NCI-H187 treated with DMSO at 0.1 percent for 48 hours (cell line): ENCODE results near the gene HS3ST4.
"Not testable (repeated sequence)": the region's sequence is repeated elsewhere in the genome, so short reads cannot be mapped to it uniquely, and the experiment has no call there.

ENCODE experiments used
- DNase-seq: peaks from one replicate; lab custom pipeline; 2025; lab: John Stamatoyannopoulos, UW

HS3ST4 gene

DNA sequence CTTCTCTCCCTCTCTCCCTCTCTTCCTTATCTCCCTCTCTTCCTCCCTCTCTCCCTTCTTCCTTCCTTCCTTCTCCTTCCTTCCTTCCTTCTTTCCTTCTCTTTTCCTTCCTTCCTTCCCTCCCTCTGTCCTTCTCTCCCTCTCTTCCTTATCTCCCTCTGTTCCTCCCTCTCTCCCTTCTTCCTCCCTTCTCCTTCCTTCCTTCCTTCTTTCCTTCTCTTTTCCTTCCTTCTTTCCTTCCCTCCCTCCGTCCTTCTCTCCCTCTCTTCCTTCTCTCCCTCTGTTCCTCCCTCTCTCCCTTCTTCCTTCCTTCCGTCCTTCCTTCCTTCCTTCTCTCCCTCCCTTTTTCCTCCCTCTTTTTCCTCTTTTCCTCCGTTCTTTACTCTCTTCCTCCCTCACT lies 38.6 kb downstream of the HS3ST4 start:
- DNase-seq, result no peak

DNA sequence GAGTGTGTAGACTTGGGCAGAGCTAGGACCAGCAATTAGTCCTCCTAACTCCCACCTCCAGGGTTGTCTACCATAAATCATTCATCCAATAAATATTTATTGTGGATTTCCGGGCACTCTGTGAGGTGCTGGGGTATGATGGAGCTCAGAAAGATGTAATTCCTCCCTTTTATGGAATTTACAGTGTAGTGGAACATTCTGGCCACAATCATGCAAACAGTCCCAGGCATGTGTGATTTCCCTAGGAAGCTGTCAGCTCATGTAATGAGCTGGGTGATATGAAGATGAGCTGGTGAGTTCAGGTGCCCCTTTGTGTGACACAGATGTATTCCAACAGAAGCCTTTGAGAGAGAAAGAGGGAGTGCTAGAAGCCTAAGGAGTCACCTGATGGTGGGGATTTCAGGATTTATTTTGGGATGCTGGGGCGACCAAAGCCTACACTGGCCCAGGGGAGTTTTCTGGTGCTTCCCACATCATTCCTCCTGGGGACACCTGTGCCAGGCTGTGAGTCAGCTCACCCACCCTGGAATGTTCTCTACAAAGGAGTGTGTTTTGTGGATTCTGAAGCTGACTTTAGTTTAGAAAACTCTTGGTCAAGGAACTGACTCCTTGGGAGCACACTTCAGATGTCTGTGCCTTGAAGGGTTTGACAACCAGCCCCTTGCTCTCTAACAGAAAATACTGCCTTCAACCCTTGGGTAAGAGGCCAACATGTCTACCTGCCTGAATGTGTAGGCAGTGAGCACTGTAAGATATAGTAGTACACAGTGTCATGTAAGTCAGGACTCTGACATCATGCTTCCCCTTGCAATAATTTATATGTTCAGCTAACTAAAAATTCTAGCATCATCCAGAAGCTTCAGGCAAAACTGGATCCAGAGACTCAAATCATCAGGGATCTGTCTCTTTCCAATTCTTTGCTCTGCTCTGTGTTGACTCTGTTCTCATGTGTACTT lies 42.9 kb downstream of the HS3ST4 start:
- DNase-seq, result no peak

DNA sequence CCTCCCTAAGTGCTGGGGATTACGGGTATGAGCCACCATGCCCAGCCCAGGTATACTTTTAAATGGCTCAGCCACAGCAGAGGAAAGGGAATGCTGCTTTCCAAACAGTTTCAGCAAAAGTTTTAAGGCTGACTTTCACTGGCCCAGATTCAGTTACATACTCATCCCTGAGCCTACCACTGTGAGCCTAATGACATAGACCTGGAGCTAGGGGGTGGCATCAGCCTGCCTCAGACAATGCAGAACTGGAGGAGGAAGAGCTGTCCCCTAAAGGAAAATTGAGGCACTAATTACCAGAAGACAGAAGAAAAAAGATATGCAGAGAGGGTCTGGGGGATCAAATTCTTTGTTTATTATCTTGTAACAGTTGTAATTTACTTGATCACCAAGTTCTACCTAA lies 43.9 kb downstream of the HS3ST4 start:
- no peak for DNase-seq

DNA sequence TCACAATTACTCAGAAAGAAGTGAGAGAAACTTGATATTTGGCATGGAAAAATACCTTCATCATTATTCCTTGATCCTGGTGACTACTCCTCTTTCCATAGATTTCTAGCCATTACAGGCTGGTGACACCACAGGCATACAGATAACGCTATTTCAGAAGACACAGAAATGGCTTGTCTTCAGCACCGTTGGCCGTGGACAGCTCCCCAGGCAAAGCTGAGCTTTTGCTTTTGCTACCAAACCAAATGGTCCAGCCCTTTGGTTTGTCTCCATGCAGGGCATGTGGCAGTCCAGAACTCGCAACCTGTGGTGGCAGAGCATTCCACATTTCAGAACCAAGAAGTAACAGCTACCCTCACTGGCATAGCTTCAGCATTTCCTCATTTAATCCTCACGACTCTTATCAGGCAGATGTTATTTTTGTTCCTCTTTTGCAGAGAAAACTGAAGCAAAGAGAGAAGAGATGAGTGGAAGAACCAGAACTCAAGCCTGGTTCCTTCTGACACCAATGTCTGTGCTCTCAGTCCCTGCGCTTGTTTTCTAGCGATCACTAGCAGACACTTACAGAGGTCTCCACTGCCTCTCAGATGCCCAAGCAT lies 55.5 kb downstream of the HS3ST4 start:
- no peak for DNase-seq

DNA sequence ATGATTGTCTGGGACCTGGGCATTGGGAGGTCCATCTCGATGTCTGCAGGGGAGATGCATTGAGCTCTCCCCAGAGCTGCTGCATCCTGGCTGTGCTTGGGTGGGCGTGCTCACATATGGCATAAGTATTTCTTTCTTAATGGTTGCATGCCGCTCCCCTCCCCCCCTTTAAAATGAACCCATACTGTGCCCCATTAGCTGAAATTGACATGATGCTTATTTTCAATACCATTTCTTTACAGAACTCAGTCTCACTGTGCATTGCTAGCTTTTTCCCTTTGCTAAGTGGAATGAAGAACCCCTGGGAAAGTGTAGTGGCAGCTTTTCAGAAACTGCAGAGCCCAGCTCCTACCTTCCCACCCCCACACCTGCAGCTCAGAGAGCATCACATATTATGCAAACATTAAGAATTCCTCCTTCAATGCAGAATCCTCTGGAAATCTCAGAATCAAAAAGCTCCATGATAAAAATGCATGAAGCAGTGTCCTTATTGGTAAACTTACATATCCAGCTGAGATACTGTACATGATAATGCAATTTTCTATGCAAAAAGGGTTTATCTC lies 56.4 kb downstream of the HS3ST4 start:
- DNase-seq, result no peak

DNA sequence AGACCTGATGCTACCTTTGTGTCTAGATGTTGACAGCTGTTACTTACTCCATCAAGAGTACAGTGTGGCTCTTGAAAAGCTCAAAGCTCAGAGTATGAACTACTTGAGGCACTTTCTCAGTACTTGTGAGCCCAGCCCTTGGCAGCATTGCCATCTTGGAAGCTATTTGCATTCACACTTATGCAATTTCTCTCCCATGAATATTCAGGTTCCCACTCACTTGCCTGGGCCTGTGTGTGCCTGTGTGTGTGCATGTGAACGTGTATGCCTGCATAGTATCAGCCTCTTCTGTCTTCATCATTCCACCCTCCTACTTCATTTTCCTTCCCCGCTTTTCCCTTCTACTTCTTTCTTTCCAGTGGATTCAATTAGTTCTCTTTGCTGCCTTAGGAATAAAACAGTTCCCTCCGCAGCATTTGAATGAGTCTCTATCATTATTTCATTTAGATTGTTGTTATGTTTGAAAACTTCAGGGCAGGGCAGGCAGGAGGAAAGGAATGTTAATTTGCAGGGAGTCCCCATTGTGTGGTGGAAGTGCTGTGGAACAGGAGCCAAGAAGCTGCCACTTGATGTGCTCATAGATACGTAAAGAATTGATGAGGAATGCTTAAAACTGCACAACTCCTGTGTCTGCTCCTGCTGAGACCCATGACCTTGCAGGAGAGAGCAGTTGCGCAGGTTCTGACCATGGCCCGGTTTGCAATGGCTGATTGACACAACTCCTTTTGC lies 58.9 kb downstream of the HS3ST4 start:
- DNase-seq, result no peak

DNA sequence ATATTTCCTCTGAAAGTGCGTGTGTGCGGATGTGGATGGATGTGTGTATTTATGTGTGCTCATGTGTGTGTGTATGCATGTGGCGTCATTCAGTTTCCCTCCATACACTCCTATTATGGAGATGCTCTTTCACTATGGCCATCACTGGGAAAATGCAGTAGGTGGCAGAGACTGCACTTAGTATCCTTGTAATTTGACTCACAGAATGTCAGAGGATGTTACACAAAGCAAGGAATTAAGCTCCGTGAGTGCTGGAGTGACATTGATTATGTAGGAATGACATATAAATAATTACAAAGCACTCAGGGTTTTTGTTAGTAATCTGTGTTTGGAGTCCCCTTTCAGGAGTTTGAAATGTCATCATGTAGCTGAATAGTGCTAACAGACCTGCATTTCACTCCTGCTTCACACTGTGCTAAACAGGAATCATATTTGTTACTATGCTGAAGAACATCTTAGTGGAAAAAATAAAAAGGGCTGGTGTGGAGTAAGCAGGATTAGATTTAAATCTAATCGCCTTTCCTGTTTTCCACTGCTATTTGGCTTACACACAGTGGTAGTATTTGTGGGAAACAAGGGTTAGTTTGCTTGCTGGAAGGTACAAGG lies 59.6 kb downstream of the HS3ST4 start:
- DNase-seq, result no peak

DNA sequence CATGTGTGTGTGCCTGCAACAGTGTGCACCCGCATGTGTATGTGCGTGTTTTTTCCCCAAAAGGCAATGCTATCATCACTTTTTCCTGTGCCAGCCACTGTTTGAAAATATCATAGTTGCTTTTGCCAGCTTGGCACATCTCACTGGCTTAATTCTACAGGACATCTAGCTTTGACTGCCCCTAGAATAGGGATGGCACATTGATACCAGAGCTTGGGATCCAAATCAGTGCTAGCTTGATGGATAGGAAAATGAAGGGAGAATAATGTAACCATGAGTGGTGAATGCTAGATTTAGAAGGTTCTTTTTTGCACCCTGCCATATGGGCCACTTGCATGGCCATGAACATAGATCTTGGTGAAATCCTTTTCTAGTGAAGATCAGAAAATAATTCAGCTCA lies 72.7 kb downstream of the HS3ST4 start:
- no peak for DNase-seq

DNA sequence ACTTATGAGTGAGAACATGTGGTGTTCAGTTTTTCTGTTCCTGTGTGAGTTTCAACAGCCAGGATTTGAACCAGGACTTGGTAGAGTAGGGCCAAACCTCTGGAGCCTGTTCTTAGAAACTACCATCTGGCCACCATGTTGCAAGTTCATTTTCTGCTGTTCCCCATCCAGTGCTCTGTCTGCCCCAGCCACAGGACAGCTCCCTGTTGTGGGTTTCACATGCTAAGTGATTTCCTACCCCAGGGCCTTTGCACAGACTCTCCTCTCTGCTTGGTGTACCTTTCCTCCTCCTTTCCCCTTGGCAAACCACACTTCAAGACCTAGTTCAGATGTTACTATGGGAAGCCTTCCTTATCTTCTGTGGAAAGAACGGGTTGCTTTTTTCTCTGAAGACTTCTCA lies 79.5 kb downstream of the HS3ST4 start:
- no peak for DNase-seq

DNA sequence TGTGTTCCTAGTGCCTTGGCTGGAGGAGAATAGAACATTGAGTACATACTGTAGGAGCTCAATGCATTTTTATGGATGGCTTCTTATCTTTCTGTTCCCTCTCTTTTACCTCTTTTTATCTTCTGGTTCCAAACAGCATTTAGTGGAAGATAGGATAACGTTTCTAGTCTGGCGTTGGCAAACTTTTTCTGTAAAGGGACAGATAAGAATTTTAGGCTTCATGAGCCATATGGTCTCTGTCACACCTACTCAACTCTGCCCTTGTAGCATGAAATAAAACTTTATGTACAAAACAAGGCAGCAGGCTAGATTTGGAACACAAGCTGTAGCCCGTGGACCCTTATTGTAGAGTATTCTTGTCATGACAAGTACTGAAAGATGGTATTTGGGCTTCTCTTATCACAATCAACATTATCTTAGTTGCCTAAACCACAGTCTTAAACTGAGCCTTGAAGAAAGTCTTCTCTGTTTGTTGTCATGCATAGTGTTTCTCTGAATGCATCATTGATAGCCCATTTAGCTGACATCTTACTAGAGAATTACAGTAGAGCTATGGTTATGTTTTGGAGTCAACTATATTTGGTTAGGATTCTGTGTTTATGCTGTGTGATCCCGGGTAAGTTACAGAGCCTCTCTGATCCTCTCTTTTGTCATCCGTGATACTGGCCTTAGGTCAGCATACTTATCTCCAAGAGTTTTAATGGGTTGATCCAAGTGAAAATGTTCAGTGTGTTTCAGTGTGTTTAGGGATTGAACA lies 80.2 kb downstream of the HS3ST4 start:
- no peak for DNase-seq

DNA sequence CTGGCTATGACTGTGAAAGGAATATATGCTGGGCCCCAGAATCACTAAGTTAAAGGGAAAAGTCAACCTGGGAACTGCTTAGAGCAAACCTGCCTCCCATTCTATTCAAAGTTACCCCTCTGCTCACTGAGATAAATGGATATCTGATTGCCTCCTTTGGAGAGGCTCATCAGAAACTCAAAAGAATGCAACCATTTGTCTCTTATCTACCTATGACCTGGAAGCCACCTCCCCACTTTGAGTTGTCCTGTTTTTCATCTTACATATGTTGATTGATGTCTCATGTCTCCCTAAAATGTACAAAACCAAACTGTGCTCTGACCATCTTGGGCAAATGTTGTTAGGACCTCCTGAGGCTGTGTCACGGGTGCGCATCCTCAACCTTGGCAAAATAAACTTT lies 84.5 kb downstream of the HS3ST4 start:
- not testable (repeated sequence) for DNase-seq

DNA sequence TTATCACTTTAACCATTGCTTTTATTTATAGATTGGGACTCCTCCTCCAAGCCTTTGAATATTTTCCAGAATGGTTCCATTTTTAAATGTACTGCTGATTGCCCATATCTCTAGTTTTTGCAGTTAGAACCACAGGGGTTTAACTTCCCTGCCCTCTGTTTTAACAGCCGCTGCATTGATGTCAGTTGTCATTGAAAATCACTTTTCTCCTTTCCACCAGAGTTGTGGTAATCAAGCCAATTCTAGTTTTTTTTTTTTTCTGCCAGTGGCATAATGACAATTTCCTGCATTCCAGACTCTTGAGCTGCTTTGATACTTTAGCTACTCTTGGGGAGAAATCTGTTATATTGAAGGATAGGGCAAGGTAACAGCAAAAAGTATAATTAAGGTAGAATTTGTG lies 91.5 kb downstream of the HS3ST4 start:
- no peak for DNase-seq

DNA sequence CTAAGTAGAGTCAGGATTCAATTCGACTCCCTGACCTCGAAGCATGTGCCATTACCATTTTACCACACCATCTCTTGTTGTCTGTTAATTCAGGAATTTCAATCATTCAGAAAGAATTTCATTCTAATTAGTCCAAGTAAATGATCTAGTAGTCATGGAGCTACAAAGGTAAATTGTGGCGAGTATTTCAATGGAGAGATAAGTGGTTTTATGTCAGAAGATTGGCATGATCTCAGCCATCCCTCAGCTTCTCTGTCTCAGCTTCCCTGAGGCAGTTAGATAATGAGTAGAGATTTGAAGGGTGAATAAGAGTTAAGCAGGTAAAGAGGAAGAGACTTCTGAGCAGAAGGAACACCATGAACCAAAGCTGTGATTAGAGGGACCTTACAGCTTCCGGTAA lies 93.6 kb downstream of the HS3ST4 start:
- no peak for DNase-seq

DNA sequence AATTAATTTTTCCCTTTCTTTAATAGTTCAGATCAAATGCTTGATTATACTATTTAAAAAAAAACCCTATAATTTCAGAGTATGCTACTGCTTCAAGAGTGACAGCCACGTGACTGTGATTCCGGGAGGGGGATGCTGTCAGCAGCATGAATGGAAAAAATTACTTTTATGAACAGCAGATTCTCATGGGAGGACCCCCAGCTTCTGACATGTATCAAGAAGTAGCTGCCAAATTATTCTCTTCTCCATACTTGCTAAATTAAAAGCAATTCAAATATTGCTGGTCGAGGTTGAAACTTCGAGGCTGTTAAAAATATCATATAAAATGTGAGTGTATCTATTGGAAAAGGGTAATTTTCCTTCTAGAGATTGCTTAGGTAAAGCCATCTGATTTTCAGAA lies 95.0 kb downstream of the HS3ST4 start:
- DNase-seq, result no peak

DNA sequence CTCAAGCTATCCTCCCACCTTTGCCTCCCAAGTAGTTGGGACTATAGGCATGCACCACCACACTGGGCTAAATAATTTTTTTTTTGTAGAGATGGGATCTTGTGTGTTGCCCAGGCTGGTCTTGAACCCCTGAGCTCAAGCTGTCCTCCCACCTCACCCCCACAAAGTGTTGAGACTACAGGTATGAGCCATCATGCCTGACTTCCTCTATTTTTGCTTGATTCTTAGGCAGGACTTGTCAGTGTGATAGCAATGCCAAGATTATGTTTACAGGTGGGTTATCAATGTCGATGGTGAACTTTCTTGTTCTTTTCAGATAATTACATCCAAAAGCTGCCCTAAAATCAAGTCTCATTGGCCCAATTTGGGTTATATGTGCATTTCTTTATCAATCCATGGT lies 96.9 kb downstream of the HS3ST4 start:
- DNase-seq, result no peak

DNA sequence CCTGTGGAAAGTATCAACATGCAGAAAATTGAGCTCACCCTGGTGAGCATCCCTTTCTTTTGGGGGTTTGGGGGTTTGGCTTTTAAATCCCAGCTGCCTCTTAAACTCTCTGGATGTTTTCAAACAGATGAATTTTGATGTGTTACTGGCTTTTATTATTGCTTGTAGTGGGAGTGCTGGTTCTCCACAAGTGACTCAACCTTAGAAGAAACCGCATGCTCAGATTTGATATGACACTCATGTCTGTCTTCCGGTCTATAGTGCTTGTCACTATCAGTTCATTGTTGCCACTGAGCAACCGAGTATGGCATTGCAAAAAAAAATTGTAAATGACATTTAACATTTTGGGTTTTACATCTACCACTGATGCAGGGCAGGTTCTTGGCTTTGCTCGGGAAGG lies 104.5 kb downstream of the HS3ST4 start:
- DNase-seq, result no peak

DNA sequence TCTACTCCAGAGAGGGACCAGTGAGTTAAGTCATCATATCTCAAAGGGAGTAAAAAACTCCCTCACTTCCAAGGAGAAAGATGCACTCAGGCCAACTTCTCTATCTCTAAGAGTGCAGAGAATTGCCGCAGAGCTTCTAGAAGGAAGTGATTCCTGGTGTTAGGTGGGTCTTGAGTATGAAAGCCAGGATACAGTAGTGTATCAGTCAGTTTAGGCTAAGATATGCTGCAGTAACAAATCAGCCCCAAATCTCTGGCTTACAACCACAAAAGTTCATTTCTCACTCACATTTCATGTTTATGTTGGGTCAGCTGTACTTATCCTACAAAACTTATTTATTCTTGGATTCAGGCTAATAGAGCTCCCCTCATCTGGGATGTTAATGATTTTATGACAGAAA lies 106.3 kb downstream of the HS3ST4 start:
- DNase-seq, result no peak

DNA sequence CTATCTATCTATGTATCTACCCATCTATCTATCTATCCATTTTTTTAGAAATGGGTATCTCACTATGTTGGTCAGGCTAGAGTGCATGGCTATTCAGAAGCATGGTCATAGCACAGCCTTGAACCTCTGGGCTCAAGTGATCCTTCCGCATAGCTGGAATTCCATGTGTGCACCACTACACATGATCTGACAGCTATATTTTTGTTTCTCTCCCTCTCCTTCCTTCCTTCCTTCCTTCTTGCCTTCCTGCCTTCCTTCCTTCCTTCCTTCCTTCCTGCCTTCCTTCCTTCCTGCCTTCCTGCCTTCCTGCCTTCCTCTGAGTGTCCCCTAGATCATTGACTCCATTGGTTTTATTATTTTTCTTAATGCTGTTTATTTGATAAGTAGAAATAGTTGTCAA lies 108.1 kb downstream of the HS3ST4 start:
- no peak for DNase-seq

DNA sequence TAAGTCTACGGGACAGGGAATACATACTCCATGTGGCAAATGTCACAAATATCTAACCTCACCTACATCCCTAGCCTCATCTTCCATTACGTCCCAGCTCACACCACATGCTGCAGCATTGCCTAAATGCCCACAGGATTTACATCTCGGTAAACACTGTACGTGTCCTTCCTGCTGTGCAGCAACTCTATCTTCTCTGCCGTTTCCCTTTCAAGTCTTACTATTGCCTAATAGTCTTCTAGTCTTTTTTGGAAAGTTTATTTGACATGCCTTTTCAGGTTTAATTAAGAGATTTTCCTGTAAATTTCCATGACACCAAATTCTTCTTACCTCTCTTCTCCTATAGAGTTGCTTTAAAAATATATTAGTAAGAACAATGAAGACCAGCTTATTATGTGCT lies 120.5 kb downstream of the HS3ST4 start:
- DNase-seq, result no peak

DNA sequence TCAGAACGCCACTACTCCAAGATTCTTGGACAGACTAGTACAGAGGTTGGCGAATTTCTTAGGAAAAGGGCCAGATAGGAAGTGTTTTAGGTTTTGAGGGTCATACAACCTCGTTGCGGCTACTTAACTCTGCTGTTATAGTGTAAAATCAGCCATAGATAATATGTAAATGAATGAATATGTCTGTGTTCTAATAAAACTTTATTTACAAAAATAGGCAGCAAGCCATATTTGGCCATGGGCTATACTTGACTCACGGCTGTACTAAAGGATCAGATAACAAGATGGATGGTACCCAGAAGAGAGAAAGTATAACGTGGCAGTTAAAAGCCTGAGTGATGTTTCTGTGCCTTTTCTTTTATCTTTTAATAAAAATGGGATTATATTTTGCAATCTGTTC lies 125.5 kb downstream of the HS3ST4 start:
- DNase-seq, result no peak

DNA sequence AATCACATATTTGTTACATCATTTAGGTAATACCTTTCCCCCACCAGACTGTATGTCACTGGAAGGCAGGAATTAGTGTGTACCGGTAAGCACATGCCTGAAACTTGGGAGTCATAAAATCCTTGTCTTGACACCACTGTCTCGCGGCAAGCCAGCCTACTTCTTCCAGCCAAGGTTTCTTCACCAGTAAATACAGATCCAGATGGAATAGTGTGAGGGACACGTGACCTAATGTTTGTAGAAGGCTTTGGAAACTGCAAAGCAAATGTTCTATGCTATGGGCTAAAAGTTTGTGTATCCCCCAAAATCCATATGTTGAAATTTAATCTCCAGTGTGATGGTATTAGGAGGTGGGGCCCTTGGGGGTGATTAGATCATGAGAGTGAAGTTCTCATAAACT lies 126.1 kb downstream of the HS3ST4 start:
- no peak for DNase-seq

DNA sequence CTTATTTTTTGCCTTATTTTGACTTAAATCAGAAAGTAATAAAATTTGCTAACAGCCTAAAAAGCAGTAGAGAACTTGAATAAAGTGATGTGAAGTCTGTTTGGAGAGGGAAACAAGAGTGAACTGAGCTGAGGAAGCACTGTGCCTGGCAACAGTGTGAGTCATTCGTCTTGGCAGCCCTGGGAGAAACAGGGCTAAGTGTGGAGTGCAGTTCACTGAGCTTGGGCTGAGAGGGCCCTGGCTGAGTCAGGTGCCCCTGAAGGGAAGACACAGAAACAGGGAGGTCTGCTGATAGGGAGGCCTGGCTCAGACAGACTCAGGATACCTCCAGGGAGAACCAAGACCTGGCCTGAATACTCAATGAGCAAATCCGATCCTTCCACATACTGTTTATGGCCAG lies 132.1 kb downstream of the HS3ST4 start:
- no peak for DNase-seq
